Measurements from ENCODE around the gene PPP1R1A. TPM values are rescaled to one million over a fixed set of nuclear protein-coding genes. Genes with fewer than 3 reads are reported as not detected.

Gene PPP1R1A
- total RNA-seq, 1 donor from 2014 or later = 2.9 TPM

GRCh38 chr12:54603872-54604271 is 15.4 kb upstream of the PPP1R1A start:
- DNase-seq (ENCODE audit: low spot score) = no peak

- peak; percentile 82 for DNase-seq (ENCODE audit: low spot score)
These were observed 14.8 kb upstream of the PPP1R1A start for GRCh38 chr12:54603173-54603814.

- no peak for DNase-seq (ENCODE audit: low spot score)
These were observed 14.2 kb upstream of the PPP1R1A start for GRCh38 chr12:54602661-54603060.

GRCh38 chr12:54601841-54602240 is 13.4 kb upstream of the PPP1R1A start:
- DNase-seq (ENCODE audit: low spot score) = no peak

GRCh38 chr12:54598970-54599369 is 10.5 kb upstream of the PPP1R1A start:
- DNase-seq (ENCODE audit: low spot score) = no peak

- DNase-seq (ENCODE audit: low spot score) = peak; percentile 67
These were observed 8.1 kb upstream of the PPP1R1A start for GRCh38 chr12:54596526-54596946.

GRCh38 chr12:54595471-54595870 is 7.0 kb upstream of the PPP1R1A start:
- no peak for DNase-seq (ENCODE audit: low spot score)

- DNase-seq (ENCODE audit: low spot score) = no peak
These were observed 5.3 kb upstream of the PPP1R1A start for GRCh38 chr12:54593725-54594124.

- DNase-seq (ENCODE audit: low spot score) = no peak
These were observed 4.7 kb upstream of the PPP1R1A start for GRCh38 chr12:54593135-54593534.

GRCh38 chr12:54592316-54592715 is 3.9 kb upstream of the PPP1R1A start:
- DNase-seq (ENCODE audit: low spot score) = peak; percentile 74

GRCh38 chr12:54590978-54591591 is 2.6 kb upstream of the PPP1R1A start:
- DNase-seq (ENCODE audit: low spot score) = peak; percentile 82

- no peak for DNase-seq (ENCODE audit: low spot score)
These were observed 1.5 kb upstream of the PPP1R1A start for GRCh38 chr12:54589964-54590363.

- DNase-seq (ENCODE audit: low spot score) = no peak
These were observed 420 bp upstream of the PPP1R1A start for GRCh38 chr12:54588890-54589267.

- peak; percentile 19 for DNase-seq (ENCODE audit: low spot score)
These were observed 1.1 kb downstream of the PPP1R1A start for GRCh38 chr12:54587315-54587873.

- DNase-seq (ENCODE audit: low spot score) = no peak
These were observed 1.8 kb downstream of the PPP1R1A start for GRCh38 chr12:54586620-54587019.

GRCh38 chr12:54585243-54585642 is 3.2 kb downstream of the PPP1R1A start:
- no peak for DNase-seq (ENCODE audit: low spot score)

- no peak for DNase-seq (ENCODE audit: low spot score)
These were observed 4.3 kb downstream of the PPP1R1A start for GRCh38 chr12:54584128-54584527.

GRCh38 chr12:54583726-54584125 is 4.7 kb downstream of the PPP1R1A start:
- no peak for DNase-seq (ENCODE audit: low spot score)

GRCh38 chr12:54581412-54581811 is 7.0 kb downstream of the PPP1R1A start:
- no peak for DNase-seq (ENCODE audit: low spot score)

GRCh38 chr12:54579696-54580333 is 8.6 kb downstream of the PPP1R1A start:
- DNase-seq (ENCODE audit: low spot score) = peak; percentile 88

- DNase-seq (ENCODE audit: low spot score) = no peak
These were observed 9.2 kb downstream of the PPP1R1A start for GRCh38 chr12:54579258-54579657.

- DNase-seq (ENCODE audit: low spot score) = no peak
These were observed 9.7 kb downstream of the PPP1R1A start for GRCh38 chr12:54578778-54579177.

GRCh38 chr12:54572881-54573280 is 15.6 kb downstream of the PPP1R1A start:
- no peak for DNase-seq (ENCODE audit: low spot score)
